ENCODE results near the gene CIITA.

CIITA gene

DNA sequence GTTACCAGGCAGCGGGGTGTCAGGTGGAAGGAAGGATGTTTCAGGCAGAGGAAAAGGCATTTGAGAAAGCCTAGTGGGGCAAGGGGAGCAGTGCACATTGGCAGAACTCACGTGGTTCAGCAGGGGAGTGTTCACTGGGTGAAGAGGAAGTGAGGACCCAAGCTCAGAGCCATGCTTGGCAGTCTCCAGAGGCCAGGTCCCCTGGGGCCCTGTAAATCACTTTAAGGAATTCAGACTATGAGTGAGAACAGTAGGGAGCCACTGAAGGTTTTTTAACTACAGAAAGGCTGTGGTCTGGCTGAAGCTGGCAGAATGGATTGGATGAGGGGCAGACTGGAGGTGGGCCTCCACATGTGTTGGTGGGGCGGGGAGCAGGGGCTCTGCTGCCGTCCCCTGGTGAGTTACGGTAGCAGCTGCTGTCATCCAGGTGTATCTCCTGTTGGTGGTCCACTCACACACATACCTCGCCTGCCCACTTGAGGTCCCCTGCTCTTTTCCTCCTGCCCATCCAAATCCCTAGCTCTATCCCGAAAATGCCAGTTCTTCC lies 72.5 kb downstream of the CIITA start:
- peak; percentile 83 for DNase-seq (ENCODE audit: low read depth)
- H3K4me3 ChIP-seq (ENCODE audit: low read depth, low read length) = no peak overlapping the region
- TF ChIP-seq CTCF (conservative IDR thresholded peaks at IDR 0.05; ENCODE audit: low read depth, low read length) = peak; percentile 23

DNA sequence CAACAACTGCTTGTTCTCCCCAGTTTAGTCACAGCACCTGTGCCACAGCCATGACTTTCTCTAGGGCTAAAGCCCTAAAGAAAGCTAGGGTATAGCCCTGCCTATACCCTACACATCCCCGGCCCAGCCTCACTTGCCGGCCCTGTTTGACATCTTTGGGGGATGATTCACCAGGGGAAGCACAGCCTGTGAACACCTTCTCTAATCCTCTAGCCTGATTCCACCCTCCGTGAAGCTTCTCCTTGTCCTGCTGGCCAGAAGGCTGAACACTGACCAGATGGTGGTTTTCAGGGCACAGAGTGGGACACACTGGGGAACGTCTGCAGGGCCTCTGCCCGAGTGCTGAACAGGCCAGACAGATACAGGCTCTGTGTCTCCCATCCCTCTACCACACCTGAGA lies 73.4 kb downstream of the CIITA start:
- DNase-seq (ENCODE audit: low read depth) = no peak
- TF ChIP-seq CTCF (conservative IDR thresholded peaks at IDR 0.05; ENCODE audit: low read depth, low read length) = no peak
- H3K4me3 ChIP-seq (ENCODE audit: low read depth, low read length) = no peak overlapping the region

DNA sequence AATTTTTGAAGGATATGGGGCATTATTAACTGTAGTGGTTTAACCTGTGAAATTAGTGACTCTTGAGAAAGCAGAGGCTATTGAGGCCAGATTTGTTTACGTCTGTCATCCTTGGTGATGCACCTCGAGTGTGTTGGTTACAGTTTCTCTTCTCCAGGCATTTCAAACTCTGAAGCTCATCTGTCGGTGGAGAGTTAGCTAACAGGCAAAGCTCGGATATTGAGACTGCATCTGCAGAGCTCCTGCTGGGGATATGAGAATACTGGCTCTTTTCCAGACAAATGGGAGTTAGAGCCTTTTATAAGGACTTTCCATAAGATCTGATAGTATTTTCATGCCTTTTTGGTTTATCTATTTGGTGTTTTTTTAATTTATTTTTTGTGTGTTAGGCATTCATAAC lies 74.0 kb downstream of the CIITA start:
- DNase-seq (ENCODE audit: low read depth) = peak; percentile 91
- no peak for TF ChIP-seq CTCF (conservative IDR thresholded peaks at IDR 0.05; ENCODE audit: low read depth, low read length)
- no peak overlapping the region for H3K4me3 ChIP-seq (ENCODE audit: low read depth, low read length)

GRCh38 chr16:10954903-10955302 lies 77.9 kb downstream of the CIITA start:
- no peak overlapping the region for H3K4me3 ChIP-seq (ENCODE audit: low read depth, low read length)
- no peak for DNase-seq (ENCODE audit: low read depth)
- TF ChIP-seq CTCF (conservative IDR thresholded peaks at IDR 0.05; ENCODE audit: low read depth, low read length) = no peak

GRCh38 chr16:10957771-10958482 lies 80.9 kb downstream of the CIITA start:
- no peak for TF ChIP-seq CTCF (conservative IDR thresholded peaks at IDR 0.05; ENCODE audit: low read depth, low read length)
- no peak overlapping the region for H3K4me3 ChIP-seq (ENCODE audit: low read depth, low read length)
- peak; percentile 38 for DNase-seq (ENCODE audit: low read depth)

GRCh38 chr16:10959161-10959560 lies 82.2 kb downstream of the CIITA start:
- DNase-seq (ENCODE audit: low read depth) = no peak
- no peak overlapping the region for H3K4me3 ChIP-seq (ENCODE audit: low read depth, low read length)

More at GRCh38 chr16:10959161-10959560, 82.2 kb downstream of the CIITA start:
- no peak for TF ChIP-seq CTCF (conservative IDR thresholded peaks at IDR 0.05; ENCODE audit: low read depth, low read length)
